Measurements from ENCODE around the gene SETBP1.

DNA sequence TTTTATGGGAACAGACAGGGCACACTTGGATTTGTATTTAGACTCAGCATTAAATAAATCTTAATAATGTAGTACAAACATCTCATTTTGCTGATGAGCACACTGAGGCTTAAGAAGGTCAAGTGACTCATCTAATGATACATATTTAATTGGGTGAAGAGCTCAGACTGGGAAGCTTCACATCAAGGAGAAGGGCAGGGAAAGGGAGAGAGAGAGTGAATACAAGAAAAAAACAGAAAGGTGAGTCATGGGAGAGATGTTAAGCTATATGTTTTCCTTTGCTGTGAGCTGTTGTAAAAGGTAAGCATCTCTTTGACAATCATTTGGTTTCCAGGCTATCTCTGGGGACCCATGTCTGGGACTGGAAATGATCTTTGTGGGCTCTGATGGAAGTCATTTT is 277.8 kb downstream of the SETBP1 start:
- TF ChIP-seq ZFP3 (CRISPR knock-in tag; IDR thresholded peaks at IDR 0.05) (no peak), BACH2 (CRISPR knock-in tag; IDR thresholded peaks at IDR 0.05; ENCODE audit: borderline replicate concordance) (no peak), CSDC2 (CRISPR knock-in tag; IDR thresholded peaks at IDR 0.05) (no peak), PPARA (CRISPR knock-in tag; IDR thresholded peaks at IDR 0.05; ENCODE audit: borderline replicate concordance) (no peak)
- TF ChIP-seq, protein P1, sequence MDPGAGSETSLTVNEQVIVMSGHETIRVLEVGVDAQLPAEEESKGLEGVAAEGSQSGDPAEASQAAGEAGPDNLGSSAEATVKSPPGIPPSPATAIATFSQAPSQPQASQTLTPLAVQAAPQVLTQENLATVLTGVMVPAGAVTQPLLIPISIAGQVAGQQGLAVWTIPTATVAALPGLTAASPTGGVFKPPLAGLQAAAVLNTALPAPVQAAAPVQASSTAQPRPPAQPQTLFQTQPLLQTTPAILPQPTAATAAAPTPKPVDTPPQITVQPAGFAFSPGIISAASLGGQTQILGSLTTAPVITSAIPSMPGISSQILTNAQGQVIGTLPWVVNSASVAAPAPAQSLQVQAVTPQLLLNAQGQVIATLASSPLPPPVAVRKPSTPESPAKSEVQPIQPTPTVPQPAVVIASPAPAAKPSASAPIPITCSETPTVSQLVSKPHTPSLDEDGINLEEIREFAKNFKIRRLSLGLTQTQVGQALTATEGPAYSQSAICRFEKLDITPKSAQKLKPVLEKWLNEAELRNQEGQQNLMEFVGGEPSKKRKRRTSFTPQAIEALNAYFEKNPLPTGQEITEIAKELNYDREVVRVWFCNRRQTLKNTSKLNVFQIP (CRISPR knock-in tag; IDR thresholded peaks at IDR 0.05; ENCODE audit: borderline replicate concordance, low read depth) = no peak
- TF ChIP-seq, protein P2, sequence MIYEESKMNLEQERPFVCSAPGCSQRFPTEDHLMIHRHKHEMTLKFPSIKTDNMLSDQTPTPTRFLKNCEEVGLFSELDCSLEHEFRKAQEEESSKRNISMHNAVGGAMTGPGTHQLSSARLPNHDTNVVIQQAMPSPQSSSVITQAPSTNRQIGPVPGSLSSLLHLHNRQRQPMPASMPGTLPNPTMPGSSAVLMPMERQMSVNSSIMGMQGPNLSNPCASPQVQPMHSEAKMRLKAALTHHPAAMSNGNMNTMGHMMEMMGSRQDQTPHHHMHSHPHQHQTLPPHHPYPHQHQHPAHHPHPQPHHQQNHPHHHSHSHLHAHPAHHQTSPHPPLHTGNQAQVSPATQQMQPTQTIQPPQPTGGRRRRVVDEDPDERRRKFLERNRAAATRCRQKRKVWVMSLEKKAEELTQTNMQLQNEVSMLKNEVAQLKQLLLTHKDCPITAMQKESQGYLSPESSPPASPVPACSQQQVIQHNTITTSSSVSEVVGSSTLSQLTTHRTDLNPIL (CRISPR knock-in tag; IDR thresholded peaks at IDR 0.05; ENCODE audit: low read depth) = no peak
- TF ChIP-seq, protein P3, sequence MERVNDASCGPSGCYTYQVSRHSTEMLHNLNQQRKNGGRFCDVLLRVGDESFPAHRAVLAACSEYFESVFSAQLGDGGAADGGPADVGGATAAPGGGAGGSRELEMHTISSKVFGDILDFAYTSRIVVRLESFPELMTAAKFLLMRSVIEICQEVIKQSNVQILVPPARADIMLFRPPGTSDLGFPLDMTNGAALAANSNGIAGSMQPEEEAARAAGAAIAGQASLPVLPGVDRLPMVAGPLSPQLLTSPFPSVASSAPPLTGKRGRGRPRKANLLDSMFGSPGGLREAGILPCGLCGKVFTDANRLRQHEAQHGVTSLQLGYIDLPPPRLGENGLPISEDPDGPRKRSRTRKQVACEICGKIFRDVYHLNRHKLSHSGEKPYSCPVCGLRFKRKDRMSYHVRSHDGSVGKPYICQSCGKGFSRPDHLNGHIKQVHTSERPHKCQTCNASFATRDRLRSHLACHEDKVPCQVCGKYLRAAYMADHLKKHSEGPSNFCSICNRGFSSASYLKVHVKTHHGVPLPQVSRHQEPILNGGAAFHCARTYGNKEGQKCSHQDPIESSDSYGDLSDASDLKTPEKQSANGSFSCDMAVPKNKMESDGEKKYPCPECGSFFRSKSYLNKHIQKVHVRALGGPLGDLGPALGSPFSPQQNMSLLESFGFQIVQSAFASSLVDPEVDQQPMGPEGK (CRISPR knock-in tag; IDR thresholded peaks at IDR 0.05; ENCODE audit: borderline replicate concordance) = no peak

Data from SK-N-SH treated with all-trans-retinoic acid at 6 μM for 48 hours (cell line).